ENCODE data around the gene HNRNPU.

DNA sequence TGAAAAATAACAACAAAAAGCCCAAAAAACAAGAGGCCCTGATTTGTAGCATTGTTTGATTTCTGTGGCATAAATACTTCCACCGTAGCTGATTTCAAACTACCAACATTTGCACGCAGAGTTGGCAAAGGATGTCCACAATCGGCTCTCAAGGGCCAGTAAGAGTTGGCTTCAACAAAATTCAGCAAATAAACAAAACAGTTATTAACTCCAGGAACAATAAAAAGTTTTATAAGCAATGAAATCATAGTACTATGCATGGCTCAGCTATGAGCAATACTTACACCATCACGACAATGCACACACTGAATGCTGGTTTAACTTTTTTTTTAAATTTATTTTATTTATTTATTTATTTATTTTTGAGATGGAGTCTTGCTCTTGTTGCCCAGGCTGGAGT, 37.6 kb downstream of the HNRNPU start:
- TF ChIP-seq POLR2A (IDR thresholded peaks at IDR 0.05; ENCODE audit: low read depth, low read length) (no peak), POLR2AphosphoS5 (IDR thresholded peaks at IDR 0.05; ENCODE audit: low read depth, low read length) (no peak)
